Stromal cell of bone marrow (primary cell): Measurements from ENCODE around the gene PKP2.

Source experiments
- DNase-seq: peaks from one replicate; pipeline ENCODE4 v3.0.0-alpha.2; 2012; ENCODE audit warnings: low read depth

PKP2 gene

GRCh38 chr12:32809846-32810245, 86.7 kb downstream of the PKP2 start:
- DNase-seq, result no peak

GRCh38 chr12:32809196-32809595, 87.4 kb downstream of the PKP2 start:
- DNase-seq, result no peak

GRCh38 chr12:32804301-32804700, 92.3 kb downstream of the PKP2 start:
- DNase-seq, result no peak

- DNase-seq, result no peak
Observed at GRCh38 chr12:32801269-32801980, 95.2 kb downstream of the PKP2 start.

- no peak for DNase-seq
Observed at GRCh38 chr12:32794281-32794680, 102.3 kb downstream of the PKP2 start.

GRCh38 chr12:32789916-32790315, 106.7 kb downstream of the PKP2 start:
- no peak for DNase-seq

- DNase-seq, result no peak
Observed at GRCh38 chr12:32789446-32789845, 107.1 kb downstream of the PKP2 start.

- no peak for DNase-seq
Observed at GRCh38 chr12:32788405-32788804, 108.2 kb downstream of the PKP2 start.

GRCh38 chr12:32785557-32785956, 111.0 kb downstream of the PKP2 start:
- no peak for DNase-seq

- no peak for DNase-seq
Observed at GRCh38 chr12:32783029-32783428, 113.5 kb downstream of the PKP2 start.

- no peak for DNase-seq
Observed at GRCh38 chr12:32780071-32780470, 116.5 kb downstream of the PKP2 start.

GRCh38 chr12:32777691-32778175, 118.8 kb downstream of the PKP2 start:
- no peak for DNase-seq

- no peak for DNase-seq
Observed at GRCh38 chr12:32777159-32777558, 119.4 kb downstream of the PKP2 start.

- DNase-seq, result no peak
Observed at GRCh38 chr12:32776258-32776657, 120.3 kb downstream of the PKP2 start.

- no peak for DNase-seq
Observed at GRCh38 chr12:32773691-32774090, 122.9 kb downstream of the PKP2 start.

GRCh38 chr12:32770141-32770540, 126.4 kb downstream of the PKP2 start:
- DNase-seq, result no peak

GRCh38 chr12:32768518-32768917, 128.1 kb downstream of the PKP2 start:
- DNase-seq, result no peak

- peak; percentile 24 for DNase-seq
Observed at GRCh38 chr12:32765906-32766305, 130.7 kb downstream of the PKP2 start.

- no peak for DNase-seq
Observed at GRCh38 chr12:32761716-32762115, 134.9 kb downstream of the PKP2 start.

- no peak for DNase-seq
Observed at GRCh38 chr12:32757157-32757556, 139.4 kb downstream of the PKP2 start.

GRCh38 chr12:32756476-32757066, 140.0 kb downstream of the PKP2 start:
- no peak for DNase-seq

GRCh38 chr12:32755654-32756475, 140.7 kb downstream of the PKP2 start, which contains the start of gene YARS2:
YARS2 (minus strand) TSS chr12:32755897; CDS start chr12:32755874, 23 bp downstream.
- DNase-seq, result peak; percentile 97
